Esophagus muscularis mucosa (tissue), 4 donors: ENCODE data around the gene ALKBH5. TPM values are rescaled to one million over a fixed set of nuclear protein-coding genes. Genes with fewer than 3 reads are reported as not detected.

ENCODE experiments used
- DNase-seq: peaks from one replicate; pipeline ENCODE4 v3.0.0-alpha.2; 2017; ENCODE audit errors: extremely low spot score
- H3K27ac ChIP-seq, 4 donors: fragments of 200-600 bp; sonication (generic); replicated peaks in 1 of 4; 1 replicate in 3 of 4; 2 replicates in 1 of 4; pipeline ENCODE4 v1.5.1; 2016 to 2019; ENCODE audit warnings: mild to moderate bottlenecking in 1 of 4
- H3K27me3 ChIP-seq, 4 donors: fragments of 200-600 bp; sonication (generic); one replicate each; pipeline versions ENCODE4 v1.5.1 to v1.6.0; 2016 to 2019
- H3K36me3 ChIP-seq, 4 donors: fragments of 200-600 bp; sonication (generic); one replicate each; pipeline ENCODE4 v1.5.1; 2016 to 2019
- H3K4me1 ChIP-seq, 4 donors: fragments of 200-600 bp; sonication (generic); one replicate each; pipeline ENCODE4 v1.5.1; 2016 to 2019
- H3K4me3 ChIP-seq, 4 donors: fragments of 200-600 bp; sonication (generic); 1 replicate in 2 of 4; 2 replicates in 2 of 4; pipeline ENCODE4 v1.5.1; 2016 to 2019; ENCODE audit warnings: mild to moderate bottlenecking in 4 of 4, moderate library complexity in 1 of 4
- H3K9me3 ChIP-seq, 4 donors: fragments of 200-600 bp; sonication (generic); 1 replicate in 3 of 4; 2 replicates in 1 of 4; pipeline ENCODE4 v1.5.1; 2016 to 2019
- EP300 ChIP-seq: sonication (generic); formaldehyde crosslinking; IDR thresholded peaks from one replicate; pipeline ENCODE4 v1.6.1; 2017; ENCODE audit warnings: antibody characterized with exemption
- POLR2A ChIP-seq: fragments of 450-650 bp; IDR thresholded peaks from one replicate; pipeline ENCODE4 v1.6.1; 2017; ENCODE audit warnings: antibody characterized with exemption, moderate library complexity, mild to moderate bottlenecking, low read depth
- POLR2AphosphoS5 ChIP-seq, 2 donors: sonication (generic); formaldehyde crosslinking; IDR thresholded peaks; one replicate each; pipeline ENCODE4 v1.6.1; 2017; ENCODE audit warnings: antibody characterized with exemption in 2 of 2
- WGBS: methylation state at CpG from one replicate; pipeline ENCODE4 v1.1.5; 2018; 5-methylcytosine and 5-hydroxymethylcytosine counted together
- intact Hi-C: fragments of 100-400 bp; cut with DNase I; formaldehyde crosslinking; loops from one replicate; pipeline ENCODE4 v1.15.1; 2023
- total RNA-seq, 4 donors: library from RNA; depleted of rRNA; stranded (reverse); fragments of >200 nt; gene quantifications; one replicate each; pipeline versions ENCODE4 v1.1.0 to v1.2.1, GENCODE V29; 2016
- TF ChIP-seq, protein P1 (sequence below), 3 experiments: fragments of 200-600 bp in 2 of 3; fragments of 450-650 bp in 1 of 3; sonication (generic) in 2 of 3; IDR thresholded peaks; one replicate each; pipeline ENCODE4 v1.5.1; 2017 to 2019; ENCODE audit warnings: antibody characterized with exemption in 3 of 3, mild to moderate bottlenecking in 2 of 3, moderate library complexity in 1 of 3

The ALKBH5 gene
- total RNA-seq, 4 donors from 2014 or later = 120 to 197 (median 151) TPM

DNA sequence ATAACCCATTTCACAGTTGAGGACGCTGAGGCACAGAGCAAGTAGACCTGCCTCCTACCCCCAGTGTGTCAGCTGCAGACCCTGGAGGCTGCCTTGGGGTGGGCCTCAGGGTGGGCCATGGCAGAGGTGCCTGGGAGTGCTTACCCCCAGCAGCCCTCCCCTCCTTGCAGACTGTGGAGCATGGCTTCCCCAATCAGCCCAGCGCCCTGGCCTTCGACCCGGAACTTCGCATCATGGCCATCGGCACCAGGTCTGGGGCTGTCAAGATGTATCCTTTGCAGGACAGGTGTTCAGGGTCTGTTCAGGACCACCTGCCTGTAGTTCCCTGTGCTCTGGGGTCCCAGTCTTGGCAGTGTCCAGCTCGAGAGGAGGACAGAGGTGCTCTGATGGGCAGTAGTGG is 46.1 kb downstream of the ALKBH5 start:
- no peak overlapping the region for H3K4me3 ChIP-seq
- intact Hi-C loops = no loop called here
- DNase-seq = no peak
- H3K27me3 ChIP-seq = no peaks in the 10 kb centered on the region
- H3K9me3 ChIP-seq = no peaks in the 10 kb centered on the region
- peaks cover 3 to 27% (median 23%) of the 10 kb centered on the region in 4 donors for H3K36me3 ChIP-seq
- TF ChIP-seq, protein P1, sequence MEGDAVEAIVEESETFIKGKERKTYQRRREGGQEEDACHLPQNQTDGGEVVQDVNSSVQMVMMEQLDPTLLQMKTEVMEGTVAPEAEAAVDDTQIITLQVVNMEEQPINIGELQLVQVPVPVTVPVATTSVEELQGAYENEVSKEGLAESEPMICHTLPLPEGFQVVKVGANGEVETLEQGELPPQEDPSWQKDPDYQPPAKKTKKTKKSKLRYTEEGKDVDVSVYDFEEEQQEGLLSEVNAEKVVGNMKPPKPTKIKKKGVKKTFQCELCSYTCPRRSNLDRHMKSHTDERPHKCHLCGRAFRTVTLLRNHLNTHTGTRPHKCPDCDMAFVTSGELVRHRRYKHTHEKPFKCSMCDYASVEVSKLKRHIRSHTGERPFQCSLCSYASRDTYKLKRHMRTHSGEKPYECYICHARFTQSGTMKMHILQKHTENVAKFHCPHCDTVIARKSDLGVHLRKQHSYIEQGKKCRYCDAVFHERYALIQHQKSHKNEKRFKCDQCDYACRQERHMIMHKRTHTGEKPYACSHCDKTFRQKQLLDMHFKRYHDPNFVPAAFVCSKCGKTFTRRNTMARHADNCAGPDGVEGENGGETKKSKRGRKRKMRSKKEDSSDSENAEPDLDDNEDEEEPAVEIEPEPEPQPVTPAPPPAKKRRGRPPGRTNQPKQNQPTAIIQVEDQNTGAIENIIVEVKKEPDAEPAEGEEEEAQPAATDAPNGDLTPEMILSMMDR (IDR thresholded peaks at IDR 0.05) = no peak
- TF ChIP-seq POLR2AphosphoS5 (IDR thresholded peaks at IDR 0.05) (no peak), EP300 (no peak), POLR2A (no peak)
- 85% methylated on average over 3 of the region's 7 CpGs for WGBS
- H3K4me1 ChIP-seq = peaks cover 14 to 57% (median 21%) of the 10 kb centered on the region in 4 donors
- no peak overlapping the region for H3K27ac ChIP-seq

DNA sequence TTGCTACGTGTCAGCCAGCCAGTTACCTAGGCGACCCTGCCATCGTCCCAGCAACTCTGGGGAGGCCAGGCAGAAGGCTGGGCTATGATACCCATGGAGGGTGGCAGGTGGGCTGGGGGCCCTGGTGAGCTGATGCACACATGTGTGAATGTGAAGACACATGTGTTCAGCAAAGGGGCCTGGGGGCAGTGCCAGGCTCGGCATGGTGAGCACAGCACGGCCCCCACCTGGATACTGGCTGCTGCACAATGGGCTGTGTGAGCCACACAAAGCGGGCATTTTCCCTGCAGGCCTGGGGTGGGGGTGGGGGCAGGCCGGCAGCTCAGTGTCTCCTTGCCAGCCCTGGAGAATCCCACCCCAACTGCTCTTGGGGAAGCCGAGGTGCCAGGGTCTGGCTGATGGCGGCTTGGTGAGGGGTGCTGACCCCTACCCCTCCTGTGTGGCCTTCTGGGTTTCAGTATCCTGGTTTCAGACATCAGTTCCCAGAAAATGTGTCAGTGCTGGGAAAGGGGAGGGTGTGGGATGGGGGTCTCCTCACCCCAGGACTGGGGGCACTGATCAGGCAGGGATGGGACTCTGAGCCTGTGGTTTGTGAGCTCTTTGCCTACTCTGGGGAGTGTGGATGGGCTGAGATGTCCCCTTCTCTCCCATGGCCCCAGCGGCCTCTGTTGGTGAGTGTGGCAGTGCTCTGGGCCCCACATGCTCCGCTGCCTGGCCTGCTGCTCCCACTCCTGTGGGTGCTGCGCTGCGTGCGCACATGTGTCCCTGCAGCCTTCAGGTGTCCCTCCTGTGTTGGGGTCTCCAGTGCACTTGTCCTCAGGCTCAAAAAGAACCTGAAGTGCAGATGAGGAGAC is 46.9 kb downstream of the ALKBH5 start:
- Histone ChIP-seq H3K27me3 (no peaks in the 10 kb centered on the region), H3K27ac (no peak overlapping the region), H3K4me1 (peaks cover 11 to 53% (median 17%) of the 10 kb centered on the region in 4 donors), H3K9me3 (no peaks in the 10 kb centered on the region), H3K4me3 (no peak overlapping the region), H3K36me3 (peaks cover 8 to 34% (median 31%) of the 10 kb centered on the region in 4 donors)
- DNase-seq = no peak
- TF ChIP-seq POLR2A (no peak), EP300 (no peak), POLR2AphosphoS5 (IDR thresholded peaks at IDR 0.05) (no peak)
- TF ChIP-seq, protein P1 (IDR thresholded peaks at IDR 0.05) = no peak
- intact Hi-C loops = no loop called here
- WGBS = 88% methylated on average over 5 of the region's 14 CpGs

DNA sequence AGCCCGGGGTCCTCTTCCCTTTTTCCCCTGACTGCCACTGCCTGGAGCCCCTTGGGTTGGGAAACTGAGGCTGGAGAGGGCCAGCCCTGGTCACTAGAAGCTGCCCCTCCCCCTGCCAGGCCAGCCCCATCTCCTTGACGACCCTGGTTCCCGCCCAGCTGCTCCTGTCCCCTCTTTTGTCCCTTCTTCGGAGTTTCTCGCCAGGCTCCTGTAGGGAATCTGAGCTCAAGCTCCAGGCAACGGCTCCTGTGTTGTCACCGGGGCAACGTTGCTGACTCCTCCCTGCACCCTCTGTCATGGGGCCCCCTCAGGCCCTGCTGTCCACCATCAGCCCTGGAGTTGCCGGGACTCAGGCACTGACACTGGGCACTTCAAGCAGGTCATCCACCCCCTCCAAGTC is 47.5 kb downstream of the ALKBH5 start:
- H3K27me3 ChIP-seq = no peaks in the 10 kb centered on the region
- TF ChIP-seq EP300 (no peak), POLR2A (no peak), POLR2AphosphoS5 (IDR thresholded peaks at IDR 0.05) (no peak)
- TF ChIP-seq, protein P1 (IDR thresholded peaks at IDR 0.05) = no peak
- 60% methylated on average over 9 of the region's 9 CpGs for WGBS
- no peak overlapping the region for H3K27ac ChIP-seq
- peaks cover 9 to 49% (median 14%) of the 10 kb centered on the region in 4 donors for H3K4me1 ChIP-seq
- no peak overlapping the region for H3K4me3 ChIP-seq
- H3K9me3 ChIP-seq = no peaks in the 10 kb centered on the region
- intact Hi-C loops = no loop called here
- H3K36me3 ChIP-seq = peaks cover 14 to 41% (median 37%) of the 10 kb centered on the region in 4 donors
- no peak for DNase-seq

DNA sequence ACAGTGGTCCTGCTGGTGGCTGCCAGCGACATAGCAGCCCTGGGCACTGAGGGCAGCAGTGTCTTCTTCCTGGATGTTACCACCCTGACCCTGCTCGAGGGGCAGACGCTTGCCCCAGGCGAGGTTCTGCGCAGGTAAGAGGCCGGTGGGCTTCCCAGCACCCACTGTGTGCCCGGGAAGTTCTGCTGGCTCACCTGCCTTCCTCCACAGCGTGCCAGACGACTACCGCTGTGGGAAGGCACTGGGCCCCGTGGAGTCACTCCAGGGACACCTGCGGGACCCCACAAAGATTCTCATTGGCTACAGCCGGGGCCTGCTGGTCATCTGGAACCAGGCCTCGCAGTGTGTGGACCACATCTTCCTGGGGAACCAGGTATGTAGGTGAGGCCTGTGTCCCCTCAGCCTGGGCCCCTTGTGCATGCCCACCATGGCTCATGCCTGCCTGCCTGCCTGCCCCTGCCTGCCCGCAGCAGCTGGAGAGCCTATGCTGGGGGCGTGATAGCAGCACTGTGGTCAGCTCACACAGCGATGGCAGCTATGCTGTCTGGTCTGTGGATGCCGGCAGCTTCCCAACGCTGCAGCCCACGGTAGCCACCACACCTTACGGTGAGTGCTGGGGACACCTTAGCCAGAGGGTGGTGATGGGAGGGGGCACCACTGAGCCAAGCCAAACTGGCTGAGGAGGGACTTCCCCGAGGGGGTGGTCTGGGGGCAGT is 50.3 kb downstream of the ALKBH5 start:
- no peak for DNase-seq
- Histone ChIP-seq H3K4me3 (no peak overlapping the region), H3K9me3 (no peaks in the 10 kb centered on the region), H3K36me3 (peaks cover 22 to 69% (median 64%) of the 10 kb centered on the region in 4 donors), H3K27me3 (no peaks in the 10 kb centered on the region), H3K4me1 (peaks cover 0 to 21% (median 0%) of the 10 kb centered on the region in 4 donors), H3K27ac (no peak overlapping the region)
- intact Hi-C loops = no loop called here
- WGBS = 93% methylated on average over 3 of the region's 22 CpGs
- TF ChIP-seq POLR2A = no peak
- TF ChIP-seq EP300 = no peak
- TF ChIP-seq, protein P1 (IDR thresholded peaks at IDR 0.05) = no peak
- TF ChIP-seq POLR2AphosphoS5 (IDR thresholded peaks at IDR 0.05) = no peak
